Measurements from ENCODE around the gene CTU2. TPM values are rescaled to one million over a fixed set of nuclear protein-coding genes. Genes with fewer than 3 reads are reported as not detected.

Gene CTU2
- total and polyA plus RNA-seq, 9 donors: 9.5 to 17.0 (median 12.9) TPM

- Histone ChIP-seq H3K27me3 (ENCODE audit: control insufficient read depth, insufficient read depth, low read length) (peaks cover 42% of the 10 kb centered on the region), H3K27ac (ENCODE audit: low read length) (no peak overlapping the region), H3K4me3 (ENCODE audit: low read length) (no peak overlapping the region), H3K4me1 (ENCODE audit: control insufficient read depth, insufficient read depth, low read length) (peaks cover 29% of the 10 kb centered on the region), H3K36me3 (ENCODE audit: control insufficient read depth, insufficient read depth, low read length) (peaks cover 9% of the 10 kb centered on the region), H3K9me3 (replicated peaks; ENCODE audit: control insufficient read depth, low read depth, low read length) (no peaks in the 10 kb centered on the region)
- DNase-seq: no peak
- 69% methylated on average over 2 of the region's 5 CpGs for WGBS (ENCODE audit: insufficient coverage)
Measured at GRCh38 chr16:88680554-88681083, 25.7 kb upstream of the CTU2 start.

GRCh38 chr16:88681084-88681680, 25.1 kb upstream of the CTU2 start:
- 48% methylated on average over 29 of the region's 31 CpGs for WGBS (ENCODE audit: insufficient coverage)
- H3K4me1 ChIP-seq (ENCODE audit: control insufficient read depth, insufficient read depth, low read length): peaks cover 29% of the 10 kb centered on the region
- peaks cover 48% of the 10 kb centered on the region for H3K27me3 ChIP-seq (ENCODE audit: control insufficient read depth, insufficient read depth, low read length)
- H3K27ac ChIP-seq (ENCODE audit: low read length): no peak overlapping the region
- H3K36me3 ChIP-seq (ENCODE audit: control insufficient read depth, insufficient read depth, low read length): peaks cover 7% of the 10 kb centered on the region
- no peak for DNase-seq
- no peaks in the 10 kb centered on the region for H3K9me3 ChIP-seq (replicated peaks; ENCODE audit: control insufficient read depth, low read depth, low read length)
- H3K4me3 ChIP-seq (ENCODE audit: low read length): no peak overlapping the region

- Histone ChIP-seq H3K27me3 (ENCODE audit: control insufficient read depth, insufficient read depth, low read length) (peaks cover 52% of the 10 kb centered on the region), H3K36me3 (ENCODE audit: control insufficient read depth, insufficient read depth, low read length) (peaks cover 3% of the 10 kb centered on the region), H3K9me3 (replicated peaks; ENCODE audit: control insufficient read depth, low read depth, low read length) (no peaks in the 10 kb centered on the region), H3K27ac (ENCODE audit: low read length) (peak overlapping the region; percentile 29), H3K4me1 (ENCODE audit: control insufficient read depth, insufficient read depth, low read length) (peaks cover 27% of the 10 kb centered on the region), H3K4me3 (ENCODE audit: low read length) (no peak overlapping the region)
- DNase-seq: peak; percentile 73
- 48% methylated on average over 16 of the region's 21 CpGs for WGBS (ENCODE audit: insufficient coverage)
Measured at GRCh38 chr16:88681709-88682451, 24.4 kb upstream of the CTU2 start.

- no peaks in the 10 kb centered on the region for H3K9me3 ChIP-seq (replicated peaks; ENCODE audit: control insufficient read depth, low read depth, low read length)
- H3K27ac ChIP-seq (ENCODE audit: low read length): no peak overlapping the region
- H3K4me1 ChIP-seq (ENCODE audit: control insufficient read depth, insufficient read depth, low read length): peaks cover 35% of the 10 kb centered on the region
- peaks cover 58% of the 10 kb centered on the region for H3K27me3 ChIP-seq (ENCODE audit: control insufficient read depth, insufficient read depth, low read length)
- 65% methylated on average over 13 of the region's 15 CpGs for whole genome bisulfite sequencing (ENCODE audit: insufficient coverage)
- DNase-seq: no peak
- H3K4me3 ChIP-seq (ENCODE audit: low read length): no peak overlapping the region
- no peaks in the 10 kb centered on the region for H3K36me3 ChIP-seq (ENCODE audit: control insufficient read depth, insufficient read depth, low read length)
Measured at GRCh38 chr16:88684569-88685155, 21.6 kb upstream of the CTU2 start.

- H3K27me3 ChIP-seq (ENCODE audit: control insufficient read depth, insufficient read depth, low read length): peaks cover 58% of the 10 kb centered on the region
- H3K36me3 ChIP-seq (ENCODE audit: control insufficient read depth, insufficient read depth, low read length): no peaks in the 10 kb centered on the region
- DNase-seq: no peak
- whole genome bisulfite sequencing (ENCODE audit: insufficient coverage): 5% methylated on average over 10 of the region's 33 CpGs
- peaks cover 35% of the 10 kb centered on the region for H3K4me1 ChIP-seq (ENCODE audit: control insufficient read depth, insufficient read depth, low read length)
- H3K4me3 ChIP-seq (ENCODE audit: low read length): peak overlapping the region; percentile 44
- no peak overlapping the region for H3K27ac ChIP-seq (ENCODE audit: low read length)
- H3K9me3 ChIP-seq (replicated peaks; ENCODE audit: control insufficient read depth, low read depth, low read length): no peaks in the 10 kb centered on the region
Measured at GRCh38 chr16:88685156-88686061, 20.9 kb upstream of the CTU2 start.

GRCh38 chr16:88686062-88686438, 20.3 kb upstream of the CTU2 start:
- H3K27me3 ChIP-seq (ENCODE audit: control insufficient read depth, insufficient read depth, low read length): peaks cover 58% of the 10 kb centered on the region
- no peak for DNase-seq
- peaks cover 35% of the 10 kb centered on the region for H3K4me1 ChIP-seq (ENCODE audit: control insufficient read depth, insufficient read depth, low read length)
- peak overlapping the region; percentile 44 for H3K4me3 ChIP-seq (ENCODE audit: low read length)
- H3K9me3 ChIP-seq (replicated peaks; ENCODE audit: control insufficient read depth, low read depth, low read length): no peaks in the 10 kb centered on the region
- H3K27ac ChIP-seq (ENCODE audit: low read length): no peak overlapping the region
- 0% methylated on average over 23 of the region's 25 CpGs for WGBS (ENCODE audit: insufficient coverage)
- no peaks in the 10 kb centered on the region for H3K36me3 ChIP-seq (ENCODE audit: control insufficient read depth, insufficient read depth, low read length)

GRCh38 chr16:88686439-88687253, 19.7 kb upstream of the CTU2 start, which contains the start of gene SNAI3:
Gene SNAI3 (minus strand): TSS chr16:88686507. CDS start chr16:88686406, 101 bp downstream.
- H3K36me3 ChIP-seq (ENCODE audit: control insufficient read depth, insufficient read depth, low read length): no peaks in the 10 kb centered on the region
- H3K4me3 ChIP-seq (ENCODE audit: low read length): peak within 1 kb of the TSS; percentile 44
- H3K27me3 ChIP-seq (ENCODE audit: control insufficient read depth, insufficient read depth, low read length): peaks cover 55% of the 10 kb centered on the region
- peak within 1 kb of the TSS; percentile 71 for H3K27ac ChIP-seq (ENCODE audit: low read length)
- peaks cover 35% of the 10 kb centered on the region for H3K4me1 ChIP-seq (ENCODE audit: control insufficient read depth, insufficient read depth, low read length)
- peak; percentile 81 for DNase-seq
- 2% methylated on average over 65 of the region's 65 CpGs for WGBS (ENCODE audit: insufficient coverage)
- no peaks in the 10 kb centered on the region for H3K9me3 ChIP-seq (replicated peaks; ENCODE audit: control insufficient read depth, low read depth, low read length)

- peaks cover 33% of the 10 kb centered on the region for H3K4me1 ChIP-seq (ENCODE audit: control insufficient read depth, insufficient read depth, low read length)
- WGBS (ENCODE audit: insufficient coverage): 46% methylated on average over 4 of the region's 10 CpGs
- DNase-seq: no peak
- H3K9me3 ChIP-seq (replicated peaks; ENCODE audit: control insufficient read depth, low read depth, low read length): no peaks in the 10 kb centered on the region
- H3K4me3 ChIP-seq (ENCODE audit: low read length): no peak overlapping the region
- H3K27ac ChIP-seq (ENCODE audit: low read length): peak overlapping the region; percentile 71
- H3K27me3 ChIP-seq (ENCODE audit: control insufficient read depth, insufficient read depth, low read length): peaks cover 50% of the 10 kb centered on the region
- H3K36me3 ChIP-seq (ENCODE audit: control insufficient read depth, insufficient read depth, low read length): no peaks in the 10 kb centered on the region
Measured at GRCh38 chr16:88687254-88687576, 19.1 kb upstream of the CTU2 start.

GRCh38 chr16:88687676-88688012, 18.7 kb upstream of the CTU2 start:
- Histone ChIP-seq H3K36me3 (ENCODE audit: control insufficient read depth, insufficient read depth, low read length) (no peaks in the 10 kb centered on the region), H3K27me3 (ENCODE audit: control insufficient read depth, insufficient read depth, low read length) (peaks cover 49% of the 10 kb centered on the region), H3K4me3 (ENCODE audit: low read length) (no peak overlapping the region), H3K9me3 (replicated peaks; ENCODE audit: control insufficient read depth, low read depth, low read length) (no peaks in the 10 kb centered on the region), H3K27ac (ENCODE audit: low read length) (peak overlapping the region; percentile 65), H3K4me1 (ENCODE audit: control insufficient read depth, insufficient read depth, low read length) (peaks cover 33% of the 10 kb centered on the region)
- no CpG with 5 or more reads among the region's 3 CpGs for WGBS (ENCODE audit: insufficient coverage)
- DNase-seq: no peak

Measured in muscle of leg (tissue), 11 donors.